Subcutaneous adipose tissue (tissue), 4 donors: ENCODE data around the gene KRT86. TPM values are rescaled to one million over a fixed set of nuclear protein-coding genes. Genes with fewer than 3 reads are reported as not detected.

Experiments used
- CTCF ChIP-seq: fragments of 450-650 bp; IDR thresholded peaks from one replicate; pipeline ENCODE4 v1.5.1; 2016; ENCODE audit warnings: low read depth, mild to moderate bottlenecking, control low read depth, antibody characterized with exemption, moderate library complexity
- total RNA-seq, 4 donors: library from RNA; depleted of rRNA; stranded (reverse); fragments of >200 nt; gene quantifications; one replicate each; pipeline ENCODE4 v1.1.0, GENCODE V29; 2016

Gene KRT86
- total RNA-seq, 4 donors from 2014 or later, result 0.34 TPM; not detected in 3

DNA sequence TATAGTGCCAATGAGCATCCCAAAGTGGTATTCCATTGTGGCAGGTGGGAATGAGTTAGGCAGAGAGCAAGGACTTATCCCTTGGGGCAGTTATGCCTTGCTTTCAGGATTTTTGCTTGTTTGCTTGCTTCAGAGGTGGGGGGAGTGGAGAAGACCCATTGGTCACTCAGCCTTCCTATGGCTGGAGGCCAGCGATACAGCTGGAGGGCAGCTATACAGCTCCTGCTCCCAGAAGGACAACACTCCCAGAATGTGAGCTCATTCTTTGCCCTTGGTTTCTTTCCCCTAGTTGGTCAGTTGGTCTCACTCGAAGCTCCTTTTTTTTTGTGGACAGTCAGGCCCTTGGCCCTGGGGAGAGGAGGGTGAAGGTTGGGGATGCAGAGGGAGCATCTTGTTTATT lies 32.3 kb downstream of the KRT86 start:
- no peak for TF ChIP-seq CTCF

GRCh38 chr12:52307836-52308805 lies 33.7 kb downstream of the KRT86 start:
- no peak for TF ChIP-seq CTCF

DNA sequence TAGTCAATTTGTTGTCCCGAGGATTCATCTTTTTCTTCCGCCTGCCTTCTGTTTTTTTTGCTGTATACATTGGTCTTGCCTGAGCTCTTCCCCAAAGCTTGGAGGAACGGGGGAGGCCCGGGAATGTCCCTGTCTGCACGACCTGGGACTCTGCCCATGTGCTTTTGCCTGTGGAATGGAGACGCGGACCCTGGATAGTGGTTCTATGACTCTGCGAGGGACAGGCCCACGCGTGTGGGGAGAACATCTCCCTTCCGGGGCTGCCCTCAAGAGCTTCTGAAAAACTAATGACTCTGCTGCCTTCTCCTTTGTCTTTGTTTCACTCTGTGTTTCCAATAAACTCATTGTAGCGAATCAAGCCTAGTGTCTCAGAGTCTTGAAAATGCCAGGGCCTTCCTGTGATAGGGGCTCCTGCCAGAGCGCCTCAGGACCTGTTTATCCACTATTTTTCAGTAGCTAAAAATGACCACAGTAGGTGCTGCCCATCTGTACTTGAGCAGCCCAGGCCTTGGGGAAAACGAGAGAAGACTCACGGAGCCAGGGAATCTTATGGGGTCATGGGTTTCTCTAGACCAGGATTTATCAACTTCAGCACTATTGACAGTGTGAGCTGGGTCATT lies 34.5 kb downstream of the KRT86 start:
- TF ChIP-seq CTCF, result no peak

GRCh38 chr12:52310622-52311284 lies 36.3 kb downstream of the KRT86 start:
- no peak for TF ChIP-seq CTCF

GRCh38 chr12:52311285-52311648 lies 36.8 kb downstream of the KRT86 start:
- no peak for TF ChIP-seq CTCF

DNA sequence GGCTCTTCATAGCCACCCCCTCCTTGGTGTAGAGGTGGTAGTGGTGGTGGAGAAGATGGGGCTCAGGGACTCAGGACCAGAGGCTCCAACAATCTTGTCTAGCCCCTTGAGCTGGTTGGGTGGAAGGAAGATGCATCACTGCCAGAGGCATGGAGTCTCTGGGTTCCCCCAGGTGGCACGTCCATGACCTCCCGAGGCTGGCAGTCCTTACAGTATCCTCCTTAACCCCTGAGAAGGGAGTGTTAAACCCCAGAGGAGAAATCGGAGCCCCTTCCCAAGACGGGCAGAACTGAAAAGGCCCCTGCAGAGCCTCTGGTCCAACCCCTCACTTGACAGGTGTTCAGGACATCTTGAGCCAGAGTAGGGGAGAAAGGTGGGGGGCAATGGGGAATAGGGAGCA lies 37.6 kb downstream of the KRT86 start:
- TF ChIP-seq CTCF, result no peak

- no peak for TF ChIP-seq CTCF
These were observed 39.0 kb downstream of the KRT86 start for GRCh38 chr12:52313461-52313860.
